NCI-H446 (cell line): Measurements from ENCODE around the gene DNAH9.

Experiments
- DNase-seq, 2 experiments: peaks; one replicate each; lab custom pipeline; 2025; lab: John Stamatoyannopoulos, UW

Gene DNAH9

DNA sequence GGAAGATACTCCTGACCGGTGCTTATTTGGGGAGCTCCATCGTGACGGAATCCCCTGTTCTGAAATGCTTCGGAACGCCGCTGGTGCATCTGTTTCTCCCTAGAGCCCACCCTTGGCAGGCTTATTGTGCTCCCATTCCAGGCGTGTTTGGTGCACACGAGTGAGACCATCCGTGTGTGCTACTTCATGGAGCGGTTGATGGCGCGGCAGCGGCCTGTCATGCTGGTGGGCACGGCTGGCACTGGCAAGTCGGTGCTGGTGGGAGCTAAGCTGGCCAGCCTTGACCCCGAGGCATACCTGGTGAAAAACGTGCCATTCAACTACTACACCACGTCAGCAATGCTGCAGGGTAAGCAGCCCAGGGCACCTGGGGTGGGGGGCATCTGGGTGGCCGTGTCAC is 170.7 kb downstream of the DNAH9 start:
- DNase-seq: no peak

DNA sequence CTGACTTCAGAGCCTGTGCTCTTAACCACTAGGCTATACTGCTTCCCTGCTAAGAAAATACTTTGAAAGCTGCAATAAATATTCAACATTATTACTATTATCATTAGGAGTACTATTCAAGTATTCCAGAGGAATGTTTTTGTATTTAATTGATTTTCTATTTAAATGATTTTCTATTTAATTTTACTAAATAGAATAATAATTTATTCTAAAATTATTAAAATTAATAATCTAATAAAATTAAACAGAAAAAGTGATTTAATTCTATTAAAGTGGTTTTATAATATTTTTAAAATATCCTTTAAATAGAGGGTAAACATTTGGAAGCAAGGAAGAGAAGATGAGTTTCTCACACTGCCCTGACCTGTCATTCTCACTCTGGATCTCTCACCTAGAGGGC is 173.8 kb downstream of the DNAH9 start:
- DNase-seq: no peak

DNA sequence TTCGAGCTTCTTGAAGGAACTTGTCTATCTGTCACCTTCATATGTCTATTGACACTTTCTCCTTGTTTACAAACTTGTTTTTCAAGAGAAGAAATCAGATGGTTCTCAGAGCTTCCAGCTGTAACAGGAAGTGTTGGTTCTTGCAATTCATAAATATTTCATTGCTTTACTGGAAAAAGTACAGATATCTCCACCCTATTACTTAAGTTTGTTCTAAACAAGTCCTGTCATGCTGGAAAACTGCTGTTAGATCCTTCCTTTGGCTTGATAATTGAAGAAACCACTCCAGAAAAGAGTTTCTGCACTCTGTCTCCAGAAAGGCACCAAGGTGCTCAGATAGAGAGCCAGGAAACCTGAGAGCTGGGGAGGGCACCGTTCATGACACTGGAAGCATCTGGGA is 181.6 kb downstream of the DNAH9 start:
- DNase-seq: no peak

DNA sequence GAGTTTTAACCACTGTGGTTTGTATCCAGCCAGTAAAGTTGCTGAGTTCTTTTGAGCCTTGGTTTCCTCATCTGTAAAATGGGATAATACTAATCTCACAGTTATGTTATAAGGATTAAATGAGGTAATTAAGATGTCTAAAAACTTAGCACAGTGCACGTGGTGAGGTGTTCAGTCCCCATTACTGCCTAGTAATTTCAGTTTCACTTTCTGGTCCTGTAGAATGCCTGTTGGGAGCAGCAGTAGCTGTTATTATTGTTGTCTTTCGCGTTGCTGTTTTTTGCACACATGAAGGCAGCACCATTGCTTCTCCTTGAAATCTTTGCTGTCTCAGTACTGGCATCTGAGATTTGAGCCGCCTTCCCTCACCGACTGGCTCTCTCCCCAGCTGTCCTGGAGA is 182.4 kb downstream of the DNAH9 start:
- no peak for DNase-seq

DNA sequence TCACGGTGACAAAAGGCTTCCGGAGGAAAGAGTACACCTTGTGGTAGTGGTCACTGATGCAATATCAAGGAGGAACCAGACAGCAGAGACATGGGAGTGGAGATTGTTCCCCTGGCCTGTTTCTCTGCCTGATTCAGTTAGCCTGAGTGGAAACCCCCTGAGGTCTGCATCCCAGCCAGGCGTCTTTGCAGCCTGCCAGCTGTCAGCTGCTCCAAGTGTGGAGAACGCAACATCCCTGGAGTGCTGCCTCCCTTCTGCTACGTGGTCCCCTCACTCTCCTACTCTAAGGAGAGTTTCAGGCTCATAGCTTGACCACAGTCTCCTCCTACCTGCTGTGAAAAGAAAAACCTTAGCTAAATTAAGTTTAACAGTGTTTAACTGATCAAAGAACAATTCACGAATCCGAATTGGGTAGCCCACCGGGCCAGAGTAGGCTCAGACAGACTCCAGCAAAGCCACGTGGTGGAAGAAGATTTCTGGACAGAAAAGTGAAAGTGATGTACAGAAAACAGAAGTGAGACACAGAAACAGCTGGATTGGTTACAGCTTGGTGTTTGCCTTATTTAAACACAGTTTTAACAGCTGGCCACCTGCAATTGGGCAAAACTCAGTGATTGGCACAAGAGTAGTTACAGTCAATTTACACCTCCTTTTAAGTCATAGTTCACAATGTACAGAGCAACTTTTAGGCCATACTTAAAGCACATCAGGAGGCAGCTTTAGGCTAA is 188.6 kb downstream of the DNAH9 start:
- no peak for DNase-seq

DNA sequence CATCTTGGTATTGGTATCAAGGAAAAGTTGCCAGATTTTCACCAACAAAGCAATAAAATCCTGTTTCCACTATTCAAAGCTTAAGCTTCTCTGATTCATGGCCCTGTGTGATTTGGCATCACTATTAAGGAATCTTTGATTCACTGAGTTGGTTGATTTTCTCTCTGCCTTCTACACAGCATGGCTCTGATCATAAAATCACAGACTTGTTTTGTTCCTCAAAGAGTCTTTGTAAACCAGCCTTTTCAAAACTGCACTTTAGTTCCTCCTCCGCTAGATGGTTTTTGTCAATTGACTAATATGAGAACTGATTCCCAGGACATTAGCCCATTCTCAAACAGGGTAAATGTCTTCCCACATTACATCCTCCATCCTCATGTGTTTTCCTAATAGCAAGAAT is 197.6 kb downstream of the DNAH9 start:
- DNase-seq: no peak

DNA sequence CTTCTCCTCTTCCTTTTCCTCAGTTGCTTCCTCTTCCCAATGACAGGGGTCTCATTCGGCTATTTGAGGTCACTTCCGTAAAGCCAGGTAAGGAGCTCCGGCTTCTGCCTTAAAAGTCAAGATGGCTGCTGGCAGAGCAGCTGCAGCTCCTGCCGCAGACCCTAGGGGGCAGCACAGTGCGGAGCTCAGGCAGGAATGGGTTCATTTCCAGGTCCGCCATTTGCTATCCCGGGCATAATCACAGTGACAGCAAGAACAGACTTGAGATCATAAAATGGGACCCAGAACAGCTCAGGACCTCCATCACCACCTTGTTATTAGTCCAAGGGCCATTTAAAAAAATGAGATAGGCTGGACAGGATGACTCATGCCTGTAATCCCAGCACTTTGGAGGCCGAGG is 199.5 kb downstream of the DNAH9 start:
- no peak for DNase-seq

DNA sequence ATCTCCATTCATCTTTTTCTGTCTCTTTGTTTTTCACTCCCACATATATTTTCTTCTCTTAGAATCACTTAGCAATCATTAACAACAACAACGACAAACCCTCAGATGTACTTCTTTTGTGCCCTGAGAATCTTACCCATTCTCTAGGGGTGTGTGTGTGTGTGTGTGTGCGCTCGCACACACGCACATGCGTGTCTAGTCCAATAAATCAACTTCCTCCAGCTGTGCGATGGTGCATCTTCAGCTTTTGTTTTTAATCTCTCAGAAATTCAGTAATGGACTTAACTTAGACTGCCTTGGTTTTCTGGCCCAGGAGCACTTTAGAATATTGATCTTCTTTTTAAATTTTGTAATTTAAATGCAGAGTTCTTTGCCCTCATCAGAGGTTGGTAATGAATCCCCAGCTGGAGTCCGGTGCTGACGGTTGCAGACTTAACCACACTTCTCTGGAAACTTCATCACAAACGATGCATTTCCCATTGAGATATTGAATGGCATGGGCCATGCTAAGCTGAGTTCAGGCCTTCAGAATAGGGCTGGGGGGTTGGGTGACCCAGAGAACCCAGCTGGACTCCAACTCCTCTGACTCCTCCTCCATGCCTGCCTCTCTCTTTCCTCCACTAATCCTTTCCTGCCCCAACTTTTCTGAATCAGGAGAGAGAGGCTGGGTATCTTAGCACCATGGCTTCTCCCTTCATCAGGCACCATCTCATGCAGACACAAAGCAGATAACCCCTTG is 205.1 kb downstream of the DNAH9 start:
- no peak for DNase-seq

DNA sequence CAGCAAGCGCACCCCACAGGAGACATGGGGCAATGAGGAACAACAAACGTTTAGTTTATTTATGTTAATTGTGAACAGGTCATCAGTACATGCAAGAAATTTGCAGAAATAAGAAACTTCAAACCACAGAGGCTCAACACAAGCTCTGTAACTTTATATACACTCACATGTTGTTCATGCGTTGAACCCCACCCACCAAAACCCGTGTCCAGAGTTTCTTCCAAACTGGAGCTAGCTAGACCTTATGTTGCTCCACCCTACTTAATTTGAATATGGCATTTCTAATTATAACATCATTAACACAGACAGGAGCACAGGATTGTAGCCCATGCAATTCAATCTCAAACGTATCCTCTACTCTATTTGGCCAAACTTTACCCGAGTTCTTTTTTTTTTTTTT is 206.9 kb downstream of the DNAH9 start:
- DNase-seq: no peak

DNA sequence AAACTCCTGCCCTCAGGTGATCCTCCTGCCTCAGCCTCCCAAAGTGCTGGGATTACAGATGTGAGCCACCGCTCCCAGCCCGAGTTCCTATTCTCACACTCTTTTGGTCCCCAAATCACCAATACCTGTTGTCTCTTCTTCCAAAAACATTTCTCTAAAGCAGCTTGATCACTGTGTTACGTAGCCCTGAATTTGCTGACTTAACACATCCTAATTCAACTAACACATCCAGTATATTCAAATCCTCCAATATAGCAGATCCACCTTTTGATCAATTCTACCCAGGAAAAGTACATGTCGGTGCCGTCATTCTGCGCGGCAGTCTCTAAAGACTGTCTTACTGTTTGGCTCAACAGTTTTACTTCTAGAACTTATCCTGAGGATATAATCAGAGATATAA is 207.7 kb downstream of the DNAH9 start:
- no peak for DNase-seq

DNA sequence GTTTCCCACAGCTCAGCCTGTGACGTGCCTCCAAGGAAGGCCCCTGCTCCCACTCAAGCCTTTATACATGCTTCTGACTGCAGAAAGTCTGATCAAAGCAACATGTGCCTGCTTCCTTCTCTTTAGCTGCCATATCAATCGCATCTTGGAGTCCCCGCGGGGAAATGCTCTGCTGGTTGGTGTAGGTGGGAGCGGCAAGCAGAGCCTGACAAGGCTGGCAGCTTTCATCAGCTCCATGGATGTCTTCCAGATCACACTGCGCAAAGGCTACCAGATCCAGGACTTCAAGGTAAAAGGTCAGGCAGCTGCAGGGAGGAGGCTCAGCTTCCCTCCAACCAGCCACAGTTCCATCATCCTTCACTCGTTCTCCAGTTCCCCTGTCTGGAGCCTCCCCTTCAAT is 209.3 kb downstream of the DNAH9 start:
- DNase-seq: no peak

DNA sequence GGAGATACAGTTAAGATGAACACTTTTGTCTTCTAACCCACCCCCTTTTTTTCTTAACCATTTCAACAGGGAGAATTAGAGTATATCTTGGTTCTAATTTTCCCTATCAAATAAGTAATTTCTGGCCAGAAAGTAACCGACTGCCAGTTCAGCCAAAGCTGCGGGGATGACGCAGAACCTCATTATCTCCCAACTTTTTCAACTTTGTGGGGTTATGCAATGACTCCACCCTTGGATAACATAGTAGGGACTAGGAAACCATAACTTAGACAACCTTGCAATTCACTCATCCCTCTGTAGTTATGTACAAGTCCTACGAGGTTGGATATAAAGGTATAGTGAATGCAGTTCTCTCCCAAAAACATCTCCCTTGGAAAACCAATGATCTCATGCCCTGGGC is 215.0 kb downstream of the DNAH9 start:
- DNase-seq: no peak

DNA sequence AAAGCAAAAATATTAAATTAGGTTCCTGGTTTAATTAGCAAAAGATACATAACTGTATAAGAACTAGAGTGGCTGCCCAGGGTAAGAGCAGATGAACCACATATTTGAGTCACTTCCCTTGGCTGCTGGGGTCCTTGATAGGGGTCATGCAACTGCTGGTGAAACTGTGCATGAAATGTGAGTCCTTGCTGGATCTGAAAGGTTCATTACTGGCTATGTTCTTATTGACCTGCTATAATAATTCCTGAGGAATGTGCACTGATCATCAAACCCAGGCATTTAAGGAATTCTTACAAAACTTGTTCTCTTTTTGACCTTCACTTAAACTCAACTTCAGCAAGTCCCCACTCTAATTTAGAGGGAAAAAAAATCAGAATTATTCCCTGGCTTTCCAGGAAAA is 215.6 kb downstream of the DNAH9 start:
- DNase-seq: no peak

DNA sequence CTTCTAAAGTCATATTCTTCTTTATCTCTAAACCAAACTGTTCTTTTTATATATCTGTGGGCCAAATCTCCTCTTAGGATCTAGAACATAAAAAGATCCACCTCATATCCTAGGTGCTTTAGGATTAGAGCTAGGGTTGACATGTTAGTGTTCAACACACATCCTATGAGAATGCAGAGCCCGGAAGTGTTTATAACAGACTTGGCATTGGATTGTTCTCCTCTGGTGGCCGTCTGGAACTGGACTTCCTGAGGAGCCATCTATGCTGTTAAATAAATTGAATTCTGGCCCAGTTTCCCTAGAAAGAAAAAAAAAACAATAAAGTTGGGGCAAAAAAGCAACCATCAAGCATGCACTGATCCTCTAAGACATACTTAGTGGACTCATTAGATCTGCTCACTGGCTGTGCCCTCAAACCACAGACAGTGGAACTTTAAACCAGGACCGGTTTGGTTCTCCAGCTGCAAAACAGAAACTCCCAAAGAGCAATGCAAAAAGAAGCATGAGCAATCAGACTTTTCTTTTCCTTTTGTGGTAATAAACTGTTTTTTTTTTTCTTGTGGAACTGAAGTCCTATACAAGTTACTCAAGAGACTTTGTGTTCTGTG is 216.5 kb downstream of the DNAH9 start:
- no peak for DNase-seq

DNA sequence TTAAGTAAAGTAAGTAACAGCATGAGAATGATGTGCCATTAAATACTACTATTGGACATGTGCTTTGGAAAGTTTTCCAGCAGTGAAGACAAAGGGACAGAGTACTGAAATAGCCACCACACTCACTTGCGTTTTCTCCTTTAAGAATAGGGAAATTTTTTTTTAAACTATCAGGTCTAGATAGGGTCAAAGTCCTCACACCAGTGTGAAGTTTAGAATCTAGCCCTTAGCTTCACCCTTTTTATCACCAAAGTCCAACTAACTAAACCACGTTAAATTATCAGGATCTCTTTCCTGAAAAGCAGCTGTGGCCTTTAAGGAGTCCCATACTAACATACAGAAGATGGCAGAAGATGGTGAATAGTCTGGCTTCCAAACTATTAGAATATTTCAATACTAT is 218.1 kb downstream of the DNAH9 start:
- DNase-seq: no peak

DNA sequence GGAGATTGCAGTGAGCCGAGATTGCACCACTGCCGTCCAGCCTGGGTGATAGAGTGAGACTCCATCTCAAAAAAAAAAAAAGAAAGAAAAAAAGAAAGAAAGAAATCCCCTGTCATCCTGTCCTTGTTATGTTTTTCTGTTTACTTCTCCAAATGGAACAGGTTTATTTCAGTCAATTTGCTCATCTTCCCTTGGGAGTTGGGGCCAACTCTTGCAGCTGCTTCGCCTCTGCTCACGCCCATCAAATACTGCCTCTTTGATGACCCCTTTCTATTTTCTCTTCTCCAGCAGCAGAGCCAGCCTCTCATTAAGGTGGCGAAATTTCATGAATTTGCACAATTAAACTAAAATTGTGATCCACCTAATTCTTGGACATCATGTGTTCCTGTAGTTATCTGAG is 225.6 kb downstream of the DNAH9 start:
- DNase-seq: no peak

DNA sequence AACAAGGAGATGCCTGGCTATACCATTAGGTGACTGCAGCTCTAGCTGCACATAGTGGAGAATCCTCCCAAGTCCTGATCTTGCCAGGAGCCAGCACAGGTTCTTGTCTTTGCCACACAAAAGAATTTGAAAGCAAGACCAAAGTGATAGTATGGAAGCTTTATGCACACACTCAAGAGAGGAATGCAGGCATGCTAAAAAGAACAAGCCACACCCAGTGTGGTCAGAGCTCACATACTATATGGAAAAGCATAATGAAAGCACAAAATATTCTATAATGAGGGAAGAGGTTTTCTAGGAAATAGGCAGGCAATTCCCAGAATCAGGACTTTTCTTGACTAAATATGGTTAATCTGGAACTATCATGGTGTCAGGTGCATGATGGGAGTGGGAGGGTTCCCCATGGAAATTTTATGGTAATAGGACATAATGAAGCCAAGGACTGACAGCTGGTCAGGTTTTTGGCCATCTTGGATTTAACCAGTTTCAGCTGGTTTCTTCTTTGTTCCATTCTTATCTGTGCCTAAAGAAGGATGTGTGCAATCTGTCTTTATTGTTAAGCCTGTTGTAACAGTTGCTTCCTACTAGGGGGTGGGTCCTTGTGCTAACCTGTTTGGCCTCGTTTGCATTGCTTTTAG is 227.4 kb downstream of the DNAH9 start:
- no peak for DNase-seq

DNA sequence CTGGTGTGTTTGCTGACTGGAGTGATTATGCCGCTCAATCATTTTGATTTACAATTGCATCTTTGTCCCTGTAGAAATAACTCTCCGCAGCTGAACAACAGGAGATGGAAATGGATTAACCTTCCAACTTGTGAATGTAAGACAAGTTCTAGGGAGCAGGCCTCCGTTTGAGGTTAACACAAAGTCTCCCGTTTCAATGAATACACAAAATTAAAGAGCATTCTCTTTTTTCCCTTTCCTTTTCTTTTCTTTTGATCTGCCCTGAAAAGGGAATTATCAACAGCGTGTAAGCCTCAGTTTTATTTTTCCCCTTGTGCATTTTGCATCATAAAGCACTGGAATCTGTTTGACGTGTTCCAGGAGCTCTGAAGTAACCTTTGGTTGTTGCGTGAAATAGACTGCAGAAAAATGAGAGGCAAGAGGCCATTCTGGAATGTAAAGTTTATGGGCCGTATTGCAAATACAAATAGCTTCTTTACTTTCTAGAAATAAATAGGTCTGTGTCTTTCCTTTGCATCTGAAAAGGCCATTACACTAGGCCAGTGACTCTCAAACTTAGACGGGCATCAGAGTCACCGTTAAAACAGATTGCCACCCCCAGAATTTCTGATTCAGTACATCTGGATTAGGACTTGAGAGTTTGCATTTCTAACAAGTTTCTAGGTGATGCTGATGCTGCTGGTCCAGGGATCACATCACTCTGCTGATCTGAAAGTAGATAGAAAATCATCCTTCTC is 234.3 kb downstream of the DNAH9 start:
- DNase-seq: no peak

DNA sequence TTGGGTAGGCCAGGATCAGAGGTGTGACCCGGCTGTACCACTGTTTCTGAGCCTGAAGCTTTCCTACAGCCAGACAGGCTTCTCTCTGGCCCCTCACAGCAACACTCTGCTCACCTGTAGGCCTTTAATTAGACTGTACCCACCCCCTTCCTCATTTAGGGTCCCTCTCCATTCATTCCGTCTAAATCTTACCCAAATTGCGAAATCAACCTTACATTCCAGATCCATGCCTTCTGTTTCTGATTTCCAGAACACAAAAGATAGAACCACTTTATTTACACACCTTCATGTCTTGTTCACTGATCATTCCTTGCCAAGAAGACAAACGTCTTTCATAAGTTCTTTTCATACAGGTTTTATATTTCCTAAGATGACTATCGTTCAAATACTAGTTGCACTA is 238.2 kb downstream of the DNAH9 start:
- no peak for DNase-seq

DNA sequence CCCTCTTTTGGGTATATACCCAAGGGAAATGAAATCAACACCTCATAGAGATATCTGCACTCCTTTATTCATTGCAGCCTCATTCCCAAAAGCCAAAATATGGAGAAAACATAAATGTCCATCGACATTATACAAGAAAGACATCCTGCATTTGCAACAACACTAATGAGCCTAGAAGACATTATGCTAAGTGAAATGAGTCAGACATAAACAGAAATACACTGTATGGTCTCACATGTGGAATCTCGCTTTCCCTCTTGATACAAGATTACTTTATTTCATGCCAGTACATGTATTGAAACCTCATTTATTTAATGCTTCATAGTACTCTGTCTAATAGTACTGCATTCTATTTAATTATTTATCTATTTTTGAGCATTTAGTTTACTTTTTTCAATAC is 241.8 kb downstream of the DNAH9 start:
- no peak for DNase-seq

DNA sequence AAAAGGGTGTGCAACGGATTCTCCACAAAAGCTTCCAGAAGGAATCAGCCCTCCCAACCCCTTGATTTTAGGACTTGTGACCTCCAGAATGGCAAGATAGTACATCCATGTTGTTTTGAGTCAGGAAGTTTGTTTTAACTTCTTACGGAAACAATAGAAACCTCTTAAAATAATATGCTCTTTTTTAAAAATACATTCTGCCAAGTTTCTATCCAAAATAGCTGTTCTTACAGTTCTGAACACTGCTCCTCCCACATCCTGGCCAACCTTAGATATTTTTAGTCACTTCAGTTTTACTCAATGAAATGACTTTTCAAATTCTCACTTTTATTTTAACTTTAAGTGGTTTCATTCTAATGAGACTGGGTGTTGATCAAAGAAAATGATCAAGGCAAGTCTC is 242.6 kb downstream of the DNAH9 start:
- DNase-seq: no peak

DNA sequence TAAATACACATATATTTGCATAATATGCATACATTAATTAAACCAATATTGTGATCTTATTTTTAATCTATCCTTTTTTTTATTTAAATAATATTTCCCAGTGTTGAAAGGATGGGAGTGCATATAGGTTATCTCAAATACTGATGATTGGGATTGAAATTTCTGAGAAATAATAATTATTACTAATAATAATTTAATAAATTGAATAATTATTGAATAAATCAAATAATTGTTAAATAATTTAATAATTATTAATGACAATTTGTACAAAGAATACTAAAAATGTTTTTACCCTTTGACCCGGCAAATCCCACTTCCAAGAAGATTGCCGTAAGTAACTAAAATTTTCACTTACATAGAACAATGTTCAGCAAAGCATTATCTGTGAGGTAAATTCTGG is 250.1 kb downstream of the DNAH9 start:
- no peak for DNase-seq
